Middle frontal gyrus (tissue), 1 donor: ENCODE results near the gene NPHP4.

ENCODE experiments used
- DNase-seq: peaks from one replicate; pipeline ENCODE4 v3.0.0-alpha.2; 2015; ENCODE audit warnings: low spot score; ENCODE audit errors: extremely low spot score

Gene NPHP4

GRCh38 chr1:5992026-5992813, at the start of gene NPHP4:
TSS of gene NPHP4 (minus strand) at chr1:5992425. CDS start at chr1:5986289, 6,136 bp downstream.
- DNase-seq: peak; percentile 99

GRCh38 chr1:6041432-6042062, 49.3 kb upstream of the NPHP4 start:
- no peak for DNase-seq

GRCh38 chr1:6040861-6041415, 48.7 kb upstream of the NPHP4 start:
- DNase-seq: no peak

- DNase-seq: no peak
Measured at GRCh38 chr1:6040444-6040843, 48.2 kb upstream of the NPHP4 start.

- no peak for DNase-seq
Measured at GRCh38 chr1:6039031-6039430, 46.8 kb upstream of the NPHP4 start.

GRCh38 chr1:6038603-6039002, 46.4 kb upstream of the NPHP4 start:
- DNase-seq: no peak

- no peak for DNase-seq
Measured at GRCh38 chr1:6037338-6037762, 45.1 kb upstream of the NPHP4 start.

- DNase-seq: no peak
Measured at GRCh38 chr1:6035719-6036118, 43.5 kb upstream of the NPHP4 start.

GRCh38 chr1:6035303-6035702, 43.1 kb upstream of the NPHP4 start:
- DNase-seq: no peak

GRCh38 chr1:6034750-6035096, 42.5 kb upstream of the NPHP4 start:
- DNase-seq: no peak

GRCh38 chr1:6033986-6034749, 41.9 kb upstream of the NPHP4 start:
- DNase-seq: peak; percentile 66

GRCh38 chr1:6033124-6033523, 40.9 kb upstream of the NPHP4 start:
- no peak for DNase-seq

GRCh38 chr1:6030547-6031261, 38.5 kb upstream of the NPHP4 start:
- no peak for DNase-seq

- no peak for DNase-seq
Measured at GRCh38 chr1:6030132-6030531, 37.9 kb upstream of the NPHP4 start.

GRCh38 chr1:6029351-6029750, 37.1 kb upstream of the NPHP4 start:
- no peak for DNase-seq

GRCh38 chr1:6028042-6028850, 36.0 kb upstream of the NPHP4 start:
- DNase-seq: no peak

- no peak for DNase-seq
Measured at GRCh38 chr1:6027591-6027990, 35.4 kb upstream of the NPHP4 start.

GRCh38 chr1:6026095-6026809, 34.0 kb upstream of the NPHP4 start:
- DNase-seq: no peak

- no peak for DNase-seq
Measured at GRCh38 chr1:6025269-6026094, 33.3 kb upstream of the NPHP4 start.
